ENCODE measurements around the gene DNMBP. TPM values are rescaled to one million over a fixed set of nuclear protein-coding genes. Genes with fewer than 3 reads are reported as not detected.
"Not testable (repeated sequence)": the region's sequence is repeated elsewhere in the genome, so short reads cannot be mapped to it uniquely, and the experiment has no call there.

The DNMBP gene
- total and polyA plus RNA-seq, 2 experiments from 2014 or later, result 13.9 to 18.2 TPM

GRCh38 chr10:100019787-100020141 lies 10.0 kb upstream of the DNMBP start:
- no peaks in the 10 kb centered on the region for H3K36me3 ChIP-seq (replicated peaks; ENCODE audit: insufficient read depth, low read depth)
- H4K20me1 ChIP-seq (ENCODE audit: insufficient read depth, poor library complexity, severe bottlenecking), result no peaks in the 10 kb centered on the region
- H3K4me2 ChIP-seq, result peak overlapping the region; percentile 60
- H3K4me3 ChIP-seq, result no peak overlapping the region
- H3K9me2 ChIP-seq (replicated peaks; ENCODE audit: insufficient read depth), result no peaks in the 10 kb centered on the region
- no peaks in the 10 kb centered on the region for H3K79me2 ChIP-seq
- no peaks in the 10 kb centered on the region for H3K27me3 ChIP-seq
- no peak overlapping the region for H2AFZ ChIP-seq
- H3K9me3 ChIP-seq (ENCODE audit: low read depth), result no peaks in the 10 kb centered on the region
- peaks cover 11% of the 10 kb centered on the region for H3K4me1 ChIP-seq (ENCODE audit: insufficient read depth)
- peak; percentile 55 for DNase-seq (ENCODE audit: low spot score)
- H3K27ac ChIP-seq, result peak overlapping the region; percentile 44
- TF ChIP-seq EZH2phosphoT487 (IDR thresholded peaks at IDR 0.05; ENCODE audit: low read depth, severe bottlenecking, unreplicated experiment) (no peak), CTCF (IDR thresholded peaks at IDR 0.05; ENCODE audit: poor library complexity) (no peak), EZH2 (IDR thresholded peaks at IDR 0.05; ENCODE audit: borderline replicate concordance) (no peak)
- 8% methylated on average over 3 of the region's 3 CpGs for WGBS (ENCODE audit: low lambda C conversion rate, missing lambda C conversion rate)

- Histone ChIP-seq H3K4me1 (ENCODE audit: insufficient read depth) (peaks cover 6% of the 10 kb centered on the region), H4K20me1 (ENCODE audit: insufficient read depth, poor library complexity, severe bottlenecking) (no peaks in the 10 kb centered on the region), H3K4me3 (no peak overlapping the region), H3K27ac (peak overlapping the region; percentile 48), H2AFZ (no peak overlapping the region), H3K79me2 (peaks cover 1% of the 10 kb centered on the region), H3K4me2 (no peak overlapping the region), H3K9me3 (ENCODE audit: low read depth) (no peaks in the 10 kb centered on the region), H3K9me2 (replicated peaks; ENCODE audit: insufficient read depth) (no peaks in the 10 kb centered on the region), H3K36me3 (replicated peaks; ENCODE audit: insufficient read depth, low read depth) (no peaks in the 10 kb centered on the region), H3K27me3 (no peaks in the 10 kb centered on the region)
- 65% methylated on average over 5 of the region's 5 CpGs for WGBS (ENCODE audit: low lambda C conversion rate, missing lambda C conversion rate)
- DNase-seq (ENCODE audit: low spot score), result no peak
- no peak for TF ChIP-seq CTCF (IDR thresholded peaks at IDR 0.05; ENCODE audit: poor library complexity)
- no peak for TF ChIP-seq EZH2 (IDR thresholded peaks at IDR 0.05; ENCODE audit: borderline replicate concordance)
- TF ChIP-seq EZH2phosphoT487 (IDR thresholded peaks at IDR 0.05; ENCODE audit: low read depth, severe bottlenecking, unreplicated experiment), result no peak
Measured at GRCh38 chr10:100014071-100014762, 4.5 kb upstream of the DNMBP start.

- H2AFZ ChIP-seq, result no peak overlapping the region
- H3K9me2 ChIP-seq (replicated peaks; ENCODE audit: insufficient read depth), result no peaks in the 10 kb centered on the region
- H3K27me3 ChIP-seq, result no peaks in the 10 kb centered on the region
- TF ChIP-seq CTCF (IDR thresholded peaks at IDR 0.05; ENCODE audit: poor library complexity) (no peak), EZH2phosphoT487 (IDR thresholded peaks at IDR 0.05; ENCODE audit: low read depth, severe bottlenecking, unreplicated experiment) (no peak), EZH2 (IDR thresholded peaks at IDR 0.05; ENCODE audit: borderline replicate concordance) (no peak)
- H3K4me2 ChIP-seq, result no peak overlapping the region
- DNase-seq (ENCODE audit: low spot score), result no peak
- peak overlapping the region; percentile 48 for H3K27ac ChIP-seq
- WGBS (ENCODE audit: low lambda C conversion rate, missing lambda C conversion rate), result 88% methylated on average over 1 of the region's 1 CpG
- no peaks in the 10 kb centered on the region for H3K9me3 ChIP-seq (ENCODE audit: low read depth)
- no peak overlapping the region for H3K4me3 ChIP-seq
- peaks cover 6% of the 10 kb centered on the region for H3K4me1 ChIP-seq (ENCODE audit: insufficient read depth)
- H3K36me3 ChIP-seq (replicated peaks; ENCODE audit: insufficient read depth, low read depth), result no peaks in the 10 kb centered on the region
- peaks cover 7% of the 10 kb centered on the region for H3K79me2 ChIP-seq
- H4K20me1 ChIP-seq (ENCODE audit: insufficient read depth, poor library complexity, severe bottlenecking), result no peaks in the 10 kb centered on the region
Measured at GRCh38 chr10:100013621-100014020, 3.9 kb upstream of the DNMBP start.

- 92% methylated on average over 20 of the region's 20 CpGs for WGBS (ENCODE audit: low lambda C conversion rate, missing lambda C conversion rate)
- not testable (repeated sequence) for H3K4me2 ChIP-seq; DNase-seq (ENCODE audit: low spot score); H4K20me1 ChIP-seq (ENCODE audit: insufficient read depth, poor library complexity, severe bottlenecking); H3K27me3 ChIP-seq; H3K9me2 ChIP-seq (replicated peaks; ENCODE audit: insufficient read depth); H3K9me3 ChIP-seq (ENCODE audit: low read depth); H3K4me3 ChIP-seq; H3K36me3 ChIP-seq (replicated peaks; ENCODE audit: insufficient read depth, low read depth); H3K27ac ChIP-seq; H2AFZ ChIP-seq
- Histone ChIP-seq H3K79me2 (peaks cover 24% of the 10 kb centered on the region), H3K4me1 (ENCODE audit: insufficient read depth) (peaks cover 20% of the 10 kb centered on the region)
Measured at GRCh38 chr10:100011906-100012305, 2.2 kb upstream of the DNMBP start.

Data from hepatocyte (in vitro differentiated cells).